ENCODE measurements around the gene LCN1. TPM values are rescaled to one million over a fixed set of nuclear protein-coding genes. Genes with fewer than 3 reads are reported as not detected.

The LCN1 gene
- total RNA-seq, 4 donors from 2014 or later: not detected

GRCh38 chr9:135492886-135493669 is 28.2 kb upstream of the LCN1 start:
- no peak for DNase-seq
- intact Hi-C loops (cut with DNase I): no loop called here
- H3K36me3 ChIP-seq: peaks cover 0 to 17% (median 7%) of the 10 kb centered on the region in 3 donors
- WGBS, 2 donors: 82 to 86% methylated on average over 19 to 20 of the region's 27 CpGs
- TF ChIP-seq POLR2A (IDR thresholded peaks at IDR 0.05) (no peak), CTCF (IDR thresholded peaks at IDR 0.05) (no peak)
- no peak overlapping the region for H3K27ac ChIP-seq
- no peak overlapping the region for H3K4me3 ChIP-seq
- no peaks in the 10 kb centered on the region for H3K27me3 ChIP-seq
- no peaks in the 10 kb centered on the region for H3K4me1 ChIP-seq
- H3K9me3 ChIP-seq: no peaks in the 10 kb centered on the region

GRCh38 chr9:135494791-135495559 is 26.3 kb upstream of the LCN1 start:
- Histone ChIP-seq H3K27ac (no peak overlapping the region), H3K9me3 (no peaks in the 10 kb centered on the region), H3K36me3 (no peaks in the 10 kb centered on the region), H3K27me3 (no peaks in the 10 kb centered on the region), H3K4me1 (peaks cover 5 to 12% (median 7%) of the 10 kb centered on the region in 3 donors), H3K4me3 (no peak overlapping the region)
- TF ChIP-seq POLR2A (IDR thresholded peaks at IDR 0.05): no peak
- no peak for TF ChIP-seq CTCF (IDR thresholded peaks at IDR 0.05)
- intact Hi-C loops (cut with DNase I): no loop called here
- WGBS, 2 donors: 81 to 82% methylated on average over 22 to 24 of the region's 30 CpGs
- no peak for DNase-seq

GRCh38 chr9:135498381-135499126 is 22.7 kb upstream of the LCN1 start:
- intact Hi-C loops (cut with DNase I): no loop called here
- H3K4me1 ChIP-seq: peaks cover 19 to 36% (median 22%) of the 10 kb centered on the region in 3 donors
- WGBS, 2 donors: 76 to 83% methylated on average over 9 to 13 of the region's 15 CpGs
- peaks cover under 1 to 20% (median 5%) of the 10 kb centered on the region in 3 donors for H3K36me3 ChIP-seq
- no peaks in the 10 kb centered on the region for H3K9me3 ChIP-seq
- H3K27ac ChIP-seq: no peak overlapping the region
- no peak for DNase-seq
- no peak for TF ChIP-seq CTCF (IDR thresholded peaks at IDR 0.05)
- no peak for TF ChIP-seq POLR2A (IDR thresholded peaks at IDR 0.05)
- H3K27me3 ChIP-seq: no peaks in the 10 kb centered on the region
- no peak overlapping the region for H3K4me3 ChIP-seq

- peak overlapping the region; percentile 70 to 91 (median 78) for H3K4me3 ChIP-seq
- peak; percentile 52 for DNase-seq
- intact Hi-C loops (cut with DNase I): no loop called here
- TF ChIP-seq POLR2A (IDR thresholded peaks at IDR 0.05) (no peak), CTCF (IDR thresholded peaks at IDR 0.05) (peak in 1 of 6 experiments; percentile 29)
- no peaks in the 10 kb centered on the region for H3K27me3 ChIP-seq
- peaks cover 9 to 30% (median 10%) of the 10 kb centered on the region in 3 donors for H3K36me3 ChIP-seq
- no peaks in the 10 kb centered on the region for H3K9me3 ChIP-seq
- peak overlapping the region; percentile 79 to 88 (median 82) for H3K27ac ChIP-seq
- WGBS, 2 donors: 1 to 2% methylated on average over 11 to 20 of the region's 58 CpGs
- H3K4me1 ChIP-seq: peaks cover 19 to 39% (median 22%) of the 10 kb centered on the region in 3 donors
Observed at GRCh38 chr9:135499326-135500070, 21.7 kb upstream of the LCN1 start.

Measured in esophagus squamous epithelium (tissue), 5 donors.